ENCODE measurements around the gene TACR1.
"Not testable (repeated sequence)": the region's sequence is repeated elsewhere in the genome, so short reads cannot be mapped to it uniquely, and the experiment has no call there.

The TACR1 gene

GRCh38 chr2:75146606-75147332, 52.6 kb downstream of the TACR1 start:
- no peak for DNase-seq (ENCODE audit: low read depth in 3 of 3)

- not testable (repeated sequence) for DNase-seq (ENCODE audit: low read depth in 3 of 3)
Observed at GRCh38 chr2:75146221-75146605, 53.1 kb downstream of the TACR1 start.

GRCh38 chr2:75142081-75142480, 57.2 kb downstream of the TACR1 start:
- no peak for DNase-seq (ENCODE audit: low read depth in 3 of 3)

- no peak for DNase-seq (ENCODE audit: low read depth in 3 of 3)
Observed at GRCh38 chr2:75140288-75140687, 59.0 kb downstream of the TACR1 start.

- DNase-seq (ENCODE audit: low read depth in 3 of 3) = no peak
Observed at GRCh38 chr2:75139171-75139570, 60.1 kb downstream of the TACR1 start.

GRCh38 chr2:75138528-75138927, 60.8 kb downstream of the TACR1 start:
- DNase-seq (ENCODE audit: low read depth in 3 of 3) = no peak

DNA sequence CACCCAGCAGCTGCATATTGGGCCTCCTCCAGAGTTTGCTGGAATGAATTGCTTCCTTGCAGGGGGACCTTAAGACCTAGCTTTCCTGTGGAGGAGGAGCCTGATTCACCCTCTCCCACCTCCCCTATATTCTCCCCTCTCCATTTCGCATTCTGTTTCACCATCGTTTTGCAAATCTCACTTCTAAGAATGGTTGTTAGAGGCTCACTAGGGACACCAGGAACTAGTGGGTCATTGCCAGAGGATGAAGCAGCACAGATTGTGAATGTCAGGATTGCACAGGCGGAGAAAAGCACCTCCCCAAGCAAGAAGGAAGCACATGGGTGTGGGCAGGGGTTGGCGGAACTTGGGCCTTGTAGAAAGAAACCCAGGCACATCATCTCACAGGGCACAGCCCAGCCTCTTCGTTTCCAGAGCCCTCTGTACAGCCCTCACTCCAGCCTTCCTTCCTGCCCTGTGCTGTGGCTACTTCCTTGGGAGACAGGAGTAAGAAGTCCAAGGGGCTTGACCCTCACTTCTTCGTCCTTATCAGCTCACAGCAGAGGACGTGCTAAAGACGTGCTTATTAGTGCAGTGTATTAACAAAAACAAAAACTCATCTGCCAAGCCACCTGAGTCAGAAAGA, 63.4 kb downstream of the TACR1 start:
- DNase-seq (ENCODE audit: low read depth in 3 of 3) = no peak

- DNase-seq (ENCODE audit: low read depth in 3 of 3) = no peak
Observed at GRCh38 chr2:75134860-75135259, 64.5 kb downstream of the TACR1 start.

DNA sequence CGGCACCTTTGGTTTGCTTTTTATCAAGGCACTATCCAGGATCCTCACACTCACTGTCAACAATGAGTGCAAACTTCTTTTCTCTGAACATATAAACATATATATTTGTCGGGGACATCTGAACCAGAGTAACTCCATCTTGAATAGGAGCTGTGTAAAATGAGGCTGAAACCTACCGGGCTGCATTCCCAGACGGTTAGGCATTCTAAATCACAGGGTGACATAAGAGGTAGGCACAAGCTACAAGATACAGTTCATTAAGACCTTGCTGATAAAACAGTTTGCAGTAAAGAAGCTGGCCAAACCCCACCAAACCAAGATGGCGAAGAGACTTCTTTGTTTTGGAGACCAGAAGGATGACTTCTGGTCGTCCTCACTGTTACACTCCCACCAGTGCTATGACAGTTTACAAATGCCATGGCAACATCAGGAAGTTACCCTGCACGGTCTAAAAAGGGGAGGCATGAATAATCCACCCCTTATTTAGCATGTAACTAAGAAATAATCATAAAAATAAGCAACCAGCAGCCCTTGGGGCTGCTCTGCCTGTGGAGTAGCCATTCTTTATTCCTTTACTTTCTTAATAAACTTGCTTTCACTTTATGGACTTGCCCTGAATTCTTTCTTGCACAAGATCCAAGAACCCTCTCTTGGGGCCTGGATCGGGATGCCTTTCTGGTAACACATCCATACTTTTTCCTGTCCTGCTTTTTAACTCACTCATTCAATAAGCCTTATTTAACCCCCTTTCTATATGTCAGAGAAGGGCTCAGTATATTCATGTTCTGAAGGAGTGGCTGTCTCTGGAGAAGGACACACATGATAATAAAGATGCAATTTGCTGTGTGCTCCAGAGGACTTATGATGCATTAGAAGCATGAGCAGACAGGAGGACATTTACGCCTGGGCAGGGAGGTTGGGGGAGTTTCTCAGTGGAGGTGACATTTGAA, 65.4 kb downstream of the TACR1 start:
- no peak for DNase-seq (ENCODE audit: low read depth in 3 of 3)

GRCh38 chr2:75130171-75130570, 69.1 kb downstream of the TACR1 start:
- DNase-seq (ENCODE audit: low read depth in 3 of 3) = no peak

DNA sequence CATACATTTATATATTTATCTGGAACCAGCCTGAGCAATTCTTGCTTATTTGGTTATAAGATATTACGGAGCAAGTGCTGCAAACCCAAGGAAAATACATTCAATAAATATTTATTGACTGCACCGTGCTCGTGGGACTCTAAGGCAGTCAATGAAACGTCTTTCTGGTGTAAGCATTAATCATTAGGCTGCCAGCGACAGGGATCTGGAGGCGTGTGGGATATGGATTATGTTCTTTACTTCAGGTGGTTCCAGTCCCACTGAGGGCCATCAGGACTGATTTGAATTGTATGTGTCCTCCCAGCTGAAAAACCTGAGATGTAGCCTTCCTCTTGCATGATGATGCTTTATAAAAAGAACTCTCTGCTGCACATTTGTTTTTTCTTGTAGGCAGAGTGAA, 75.4 kb downstream of the TACR1 start:
- no peak for DNase-seq (ENCODE audit: low read depth in 3 of 3)

- DNase-seq (ENCODE audit: low read depth in 3 of 3) = no peak
Observed at GRCh38 chr2:75113231-75113869, 86.0 kb downstream of the TACR1 start.

- DNase-seq (ENCODE audit: low read depth in 3 of 3) = no peak
Observed at GRCh38 chr2:75108937-75109482, 90.3 kb downstream of the TACR1 start.

- no peak for DNase-seq (ENCODE audit: low read depth in 3 of 3)
Observed at GRCh38 chr2:75102011-75102410, 97.3 kb downstream of the TACR1 start.

DNA sequence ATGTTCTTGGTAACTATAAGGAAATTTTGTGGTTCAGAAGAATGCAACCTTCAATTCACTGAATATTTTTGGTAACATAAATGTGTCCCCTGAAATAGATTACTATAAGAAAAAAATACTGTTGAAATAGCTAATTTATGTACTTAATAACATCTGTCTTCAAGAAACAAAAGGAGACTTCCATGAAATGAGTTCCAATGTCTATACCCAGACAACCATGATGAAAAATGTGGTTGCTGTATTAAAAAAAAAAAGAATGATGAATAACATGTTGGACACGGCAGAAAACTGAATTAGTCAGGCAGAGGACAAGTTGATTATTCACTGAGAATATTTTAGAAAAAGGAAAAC, 98.5 kb downstream of the TACR1 start:
- no peak for DNase-seq (ENCODE audit: low read depth in 3 of 3)

GRCh38 chr2:75100011-75100800, 99.1 kb downstream of the TACR1 start:
- DNase-seq (ENCODE audit: low read depth in 3 of 3) = no peak

- DNase-seq (ENCODE audit: low read depth in 3 of 3) = no peak
Observed at GRCh38 chr2:75099521-75099922, 99.8 kb downstream of the TACR1 start.

DNA sequence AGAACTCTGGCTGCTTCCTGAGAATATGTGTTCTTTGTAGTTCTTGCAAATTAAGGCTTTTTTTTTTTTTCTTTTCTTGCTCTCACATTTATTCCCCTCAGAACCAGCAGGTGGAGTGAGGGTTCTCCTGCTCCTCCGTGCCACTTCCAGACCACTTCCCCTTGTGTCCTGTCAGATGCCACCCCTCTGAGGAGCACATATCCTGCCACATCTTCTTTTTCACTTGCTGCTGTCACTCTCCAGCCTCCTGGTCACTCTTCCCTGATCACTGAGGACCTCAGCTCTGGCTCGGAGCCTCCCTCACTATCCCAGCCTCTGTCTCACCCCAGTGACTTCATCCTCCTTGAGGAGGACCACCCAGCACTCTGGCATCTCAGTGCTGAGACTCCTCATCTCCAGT, 100.5 kb downstream of the TACR1 start:
- DNase-seq (ENCODE audit: low read depth in 3 of 3) = no peak

GRCh38 chr2:75097831-75098230, 101.5 kb downstream of the TACR1 start:
- no peak for DNase-seq (ENCODE audit: low read depth in 3 of 3)

DNA sequence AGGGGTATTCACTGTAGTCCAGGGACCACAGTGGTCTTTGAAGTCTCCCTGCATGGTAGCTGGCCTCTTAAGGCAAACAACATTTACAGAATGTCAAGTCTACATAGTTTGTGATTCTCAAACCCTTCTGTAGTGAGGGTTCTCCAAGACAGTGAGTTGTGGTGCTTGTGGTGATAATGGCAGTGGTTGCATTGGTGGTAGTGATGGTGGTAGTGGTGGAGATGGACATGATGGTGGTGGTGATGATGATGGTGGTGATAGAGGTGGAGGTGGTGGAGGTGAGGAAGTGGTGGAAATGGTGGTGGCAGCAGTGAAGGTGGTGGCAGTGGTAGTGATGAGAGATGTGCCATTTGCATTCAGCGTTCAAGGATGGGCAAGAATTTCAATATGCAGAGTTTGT, 104.9 kb downstream of the TACR1 start:
- no peak for DNase-seq (ENCODE audit: low read depth in 3 of 3)

Data from stimulated activated CD4-positive, alpha-beta T cell treated with anti-CD3 and anti-CD28 coated beads, TNF-alpha, amount 100 ng/mL, for 4 hours (primary cell).